GM12874 (cell line): ENCODE results near the gene CBL.

ENCODE experiments used
- CTCF ChIP-seq: IDR thresholded peaks from 2 replicates; pipeline ENCODE4 v1.5.1; 2011; ENCODE audit warnings: low read depth, mild to moderate bottlenecking, control low read depth, low read length, moderate library complexity; ENCODE audit not compliant: insufficient read depth

Gene CBL

GRCh38 chr11:119223856-119224255, 17.7 kb downstream of the CBL start:
- no peak for TF ChIP-seq CTCF

DNA sequence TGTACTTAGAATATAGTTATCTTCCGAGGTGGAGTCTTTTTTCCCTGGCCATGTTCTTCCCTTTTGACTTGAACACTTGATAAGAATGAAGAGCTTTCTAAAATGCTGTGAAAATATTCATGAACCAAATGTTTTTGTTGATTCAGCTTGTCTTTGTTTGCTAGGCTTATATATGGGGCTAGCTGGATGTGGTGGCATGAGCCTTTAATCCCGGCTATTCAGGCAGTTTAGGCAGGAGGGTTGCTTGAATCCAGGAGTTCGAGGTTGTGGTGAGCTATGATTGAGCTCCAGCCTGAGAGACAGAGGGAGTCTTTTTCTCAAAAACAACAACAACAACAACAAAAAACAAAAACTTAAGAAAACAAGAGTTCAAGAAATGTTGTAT, 23.1 kb downstream of the CBL start:
- TF ChIP-seq CTCF, result no peak

DNA sequence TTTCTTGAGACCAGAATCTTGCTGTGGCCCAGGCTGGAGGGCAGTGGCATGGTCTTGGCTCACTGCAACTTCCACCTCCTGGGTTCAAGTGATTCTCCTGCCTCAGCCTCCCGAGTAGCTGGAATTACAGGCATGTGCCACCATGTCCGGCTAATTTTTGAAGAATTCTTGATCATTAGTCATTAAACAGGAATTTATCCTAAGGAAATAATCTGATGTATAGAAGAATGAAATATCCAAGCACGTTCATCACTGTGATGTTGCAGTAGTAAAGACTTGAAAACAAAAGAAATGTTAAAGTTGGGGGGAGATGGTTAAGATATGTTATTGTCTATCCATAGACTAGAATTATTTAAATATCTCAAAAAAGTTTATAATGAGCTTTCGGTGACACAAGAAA, 23.6 kb downstream of the CBL start:
- no peak for TF ChIP-seq CTCF

DNA sequence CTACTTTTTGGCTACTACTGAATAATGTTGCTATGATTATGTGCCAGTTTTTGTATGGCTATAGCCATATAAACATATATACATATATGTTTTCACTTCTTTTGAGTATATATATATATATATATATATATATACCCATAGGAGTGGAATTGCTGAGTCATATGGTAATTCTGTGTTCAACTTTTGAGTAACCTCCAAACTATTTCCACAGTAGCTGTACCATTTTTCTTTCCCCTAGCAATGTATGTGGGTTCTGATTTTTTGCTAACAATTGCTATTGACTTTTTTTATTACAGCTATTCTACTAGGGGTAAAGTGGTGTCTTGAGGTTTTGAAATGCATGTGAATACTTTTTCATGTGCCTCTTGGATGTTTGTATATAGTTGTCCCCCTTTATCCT, 30.4 kb downstream of the CBL start:
- no peak for TF ChIP-seq CTCF

GRCh38 chr11:119236891-119237290, 30.8 kb downstream of the CBL start:
- TF ChIP-seq CTCF, result no peak

GRCh38 chr11:119237515-119237914, 31.4 kb downstream of the CBL start:
- no peak for TF ChIP-seq CTCF

- no peak for TF ChIP-seq CTCF
Measured at GRCh38 chr11:119248750-119249670, 42.9 kb downstream of the CBL start.

DNA sequence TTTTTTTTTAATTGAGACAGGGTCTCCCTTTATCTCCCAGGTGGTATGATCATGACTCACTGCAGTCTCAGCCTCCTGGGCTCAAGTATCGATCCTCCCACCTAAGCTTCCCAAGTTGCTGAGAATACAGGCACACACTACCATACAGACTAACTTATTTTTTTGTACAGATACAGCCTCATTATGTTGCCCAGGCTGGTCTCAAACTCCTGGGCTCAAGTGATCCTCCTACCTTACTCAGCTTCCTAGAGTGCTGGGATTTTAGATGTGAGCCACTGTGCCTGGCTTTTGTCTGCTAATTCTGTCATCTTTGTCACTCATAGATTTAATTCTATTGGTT, 43.5 kb downstream of the CBL start:
- no peak for TF ChIP-seq CTCF
